Measurements from ENCODE around the gene COL19A1. TPM values are rescaled to one million over a fixed set of nuclear protein-coding genes. Genes with fewer than 3 reads are reported as not detected.

COL19A1 gene
- polyA plus RNA-seq, 1 of the 3 experiments (the other 2 are of a cell fraction), result 0.15 TPM

GRCh38 chr6:70150521-70150920, 284.2 kb downstream of the COL19A1 start:
- no peak for DNase-seq

More at GRCh38 chr6:70150521-70150920, 284.2 kb downstream of the COL19A1 start:
- Histone ChIP-seq H3K4me2 (no peak overlapping the region), H3K27ac (ENCODE audit: low read depth in 2 of 2, low read length in 1 of 2) (no peak overlapping the region), H3K4me3 (ENCODE audit: low read depth in 2 of 2, low read length in 1 of 2) (no peak overlapping the region), H3K9me2 (no peaks in the 10 kb centered on the region), H3K9ac (no peak overlapping the region), H3K27me3 (ENCODE audit: insufficient read depth) (no peaks in the 10 kb centered on the region), H2AFZ (ENCODE audit: low read depth) (no peak overlapping the region), H4K20me1 (ENCODE audit: insufficient read depth) (no peaks in the 10 kb centered on the region), H3K79me2 (ENCODE audit: insufficient read depth) (no peaks in the 10 kb centered on the region), H3K36me3 (replicated peaks in 1 of 2; ENCODE audit: control insufficient read depth in 1 of 2, insufficient read depth in 2 of 2, low read length in 1 of 2) (no peaks in the 10 kb centered on the region), H3K9me3 (no peaks in the 10 kb centered on the region), H3F3A (replicated peaks; ENCODE audit: insufficient read depth) (no peaks in the 10 kb centered on the region), H3K4me1 (ENCODE audit: control insufficient read depth in 1 of 2, insufficient read depth in 2 of 2, low read depth in 1 of 2, low read length in 1 of 2) (no peaks in the 10 kb centered on the region; a peak in 1 of 4 replicates)
- ChIA-PET POLR2A (no interaction called here), CTCF (no interaction called here)
- TF ChIP-seq RFX5 (IDR thresholded peaks at IDR 0.05; ENCODE audit: low read length) (no peak), RCOR1 (IDR thresholded peaks at IDR 0.05; ENCODE audit: low read length) (no peak), FOSL2 (IDR thresholded peaks at IDR 0.05; ENCODE audit: borderline replicate concordance, low read depth) (no peak), SIN3A (IDR thresholded peaks at IDR 0.05; ENCODE audit: borderline replicate concordance, low read depth, low read length) (no peak), TCF12 (IDR thresholded peaks at IDR 0.05) (no peak), TEAD4 (IDR thresholded peaks at IDR 0.05; ENCODE audit: borderline replicate concordance, insufficient read depth) (no peak), EZH2phosphoT487 (IDR thresholded peaks at IDR 0.05; ENCODE audit: borderline replicate concordance, low read depth) (no peak), MXI1 (IDR thresholded peaks at IDR 0.05; ENCODE audit: low read depth, low read length) (no peak), EP300 (IDR thresholded peaks at IDR 0.05; ENCODE audit: borderline replicate concordance in 1 of 2, low read depth in 1 of 2, low read length in 1 of 2) (no peak), CTCF (IDR thresholded peaks at IDR 0.05) (no peak), TAF1 (IDR thresholded peaks at IDR 0.05; ENCODE audit: borderline replicate concordance, low read depth, low read length) (no peak), FOXJ3 (CRISPR knock-in tag; IDR thresholded peaks at IDR 0.05) (no peak), CHD2 (IDR thresholded peaks at IDR 0.05; ENCODE audit: low read length, partially characterized antibody) (no peak), NRF1 (IDR thresholded peaks at IDR 0.05; ENCODE audit: low read depth, low read length) (no peak), PBX3 (IDR thresholded peaks at IDR 0.05) (no peak), REST (IDR thresholded peaks at IDR 0.05; ENCODE audit: low read depth, low read length) (no peak), SMC3 (IDR thresholded peaks at IDR 0.05; ENCODE audit: low read depth, low read length) (no peak), USF1 (IDR thresholded peaks at IDR 0.05; ENCODE audit: borderline replicate concordance, low read depth) (no peak)
- WGBS (ENCODE audit: low lambda C conversion rate), result 53% methylated on average over 4 of the region's 4 CpGs

All from SK-N-SH (cell line).